Esophagus muscularis mucosa (tissue), 4 donors: ENCODE results near the gene ZFP36.

Experiments
- CTCF ChIP-seq, 3 experiments: fragments of 200-600 bp in 2 of 3; fragments of 450-650 bp in 1 of 3; sonication (generic) in 2 of 3; IDR thresholded peaks; one replicate each; pipeline ENCODE4 v1.5.1; 2017 to 2019; ENCODE audit warnings: antibody characterized with exemption in 3 of 3, mild to moderate bottlenecking in 2 of 3, moderate library complexity in 1 of 3
- EP300 ChIP-seq: sonication (generic); formaldehyde crosslinking; IDR thresholded peaks from one replicate; pipeline ENCODE4 v1.6.1; 2017; ENCODE audit warnings: antibody characterized with exemption
- POLR2A ChIP-seq: fragments of 450-650 bp; IDR thresholded peaks from one replicate; pipeline ENCODE4 v1.6.1; 2017; ENCODE audit warnings: antibody characterized with exemption, moderate library complexity, mild to moderate bottlenecking, low read depth
- POLR2AphosphoS5 ChIP-seq, 2 donors: sonication (generic); formaldehyde crosslinking; IDR thresholded peaks; one replicate each; pipeline ENCODE4 v1.6.1; 2017; ENCODE audit warnings: antibody characterized with exemption in 2 of 2

- no peak for TF ChIP-seq CTCF (IDR thresholded peaks at IDR 0.05)
- no peak for TF ChIP-seq POLR2A
- TF ChIP-seq POLR2AphosphoS5 (IDR thresholded peaks at IDR 0.05) = no peak
- no peak for TF ChIP-seq EP300
These were observed 15.4 kb downstream of the ZFP36 start for GRCh38 chr19:39422020-39422419.
